ENCODE data around the gene CHST8. TPM values are rescaled to one million over a fixed set of nuclear protein-coding genes. Genes with fewer than 3 reads are reported as not detected.
"Not testable (repeated sequence)": the region's sequence is repeated elsewhere in the genome, so short reads cannot be mapped to it uniquely, and the experiment has no call there.

CHST8 gene
- total RNA-seq, 1 experiment from 2014 or later: 0.79 TPM

DNA sequence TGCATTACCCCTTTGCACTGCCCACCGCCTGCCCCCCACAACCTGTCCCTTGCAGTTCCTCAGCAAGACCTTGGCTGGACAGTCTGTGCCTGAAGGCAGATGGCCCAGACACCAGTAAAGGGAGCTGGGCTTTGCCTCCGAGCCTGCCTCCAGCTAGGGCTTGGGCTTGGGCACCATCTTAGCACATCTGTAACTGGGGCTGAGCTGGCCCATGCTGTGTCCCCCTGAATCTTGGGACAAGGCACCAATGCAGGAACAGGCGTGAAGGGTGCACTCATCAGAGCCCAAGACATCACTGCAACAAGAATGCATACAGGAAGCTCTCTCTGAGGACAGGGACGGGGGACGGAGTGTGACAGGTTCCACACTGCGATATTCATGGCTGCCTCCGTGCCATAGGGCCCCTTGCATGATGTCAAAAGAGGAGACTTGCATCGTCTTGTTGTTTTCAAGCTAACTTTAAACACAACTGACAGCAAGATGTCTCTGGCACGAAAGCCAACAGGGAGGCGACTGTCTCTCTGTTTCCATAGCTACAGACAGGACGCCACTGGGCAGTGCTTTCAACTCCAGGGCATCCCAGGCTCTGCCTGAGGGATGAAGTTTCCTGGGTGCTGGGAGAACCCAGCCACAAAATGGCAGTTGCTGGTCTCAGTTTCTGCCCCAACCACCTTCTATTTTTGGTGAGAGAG, 8.7 kb upstream of the CHST8 start:
- in situ Hi-C loops (cut with HindIII; ENCODE audit: low pct_unique_long_range_greater_than_20kb, low sequenced_read_pairs): no loop called here
- no peak for DNase-seq (ENCODE audit: low read depth, low spot score)

DNA sequence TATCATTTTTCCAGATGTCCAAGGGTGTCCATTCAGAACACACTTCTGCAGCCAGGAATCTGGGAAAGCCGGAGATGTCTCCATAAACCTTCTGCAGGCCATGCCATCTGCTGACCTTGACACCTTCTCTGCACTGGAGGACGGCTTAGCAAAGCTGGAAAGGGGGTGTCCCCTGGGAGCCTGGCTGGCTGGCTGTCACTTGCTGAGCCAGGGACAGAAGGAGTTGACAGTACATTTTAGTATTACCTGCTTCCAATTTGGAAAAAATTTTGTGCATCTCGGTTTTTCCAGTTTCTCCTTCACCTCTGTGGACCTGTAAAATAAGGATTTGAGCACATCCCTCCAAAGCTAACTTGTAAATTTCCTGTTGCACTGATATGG, 8.1 kb upstream of the CHST8 start:
- DNase-seq (ENCODE audit: low read depth, low spot score): no peak
- in situ Hi-C loops (cut with HindIII; ENCODE audit: low pct_unique_long_range_greater_than_20kb, low sequenced_read_pairs): no loop called here

DNA sequence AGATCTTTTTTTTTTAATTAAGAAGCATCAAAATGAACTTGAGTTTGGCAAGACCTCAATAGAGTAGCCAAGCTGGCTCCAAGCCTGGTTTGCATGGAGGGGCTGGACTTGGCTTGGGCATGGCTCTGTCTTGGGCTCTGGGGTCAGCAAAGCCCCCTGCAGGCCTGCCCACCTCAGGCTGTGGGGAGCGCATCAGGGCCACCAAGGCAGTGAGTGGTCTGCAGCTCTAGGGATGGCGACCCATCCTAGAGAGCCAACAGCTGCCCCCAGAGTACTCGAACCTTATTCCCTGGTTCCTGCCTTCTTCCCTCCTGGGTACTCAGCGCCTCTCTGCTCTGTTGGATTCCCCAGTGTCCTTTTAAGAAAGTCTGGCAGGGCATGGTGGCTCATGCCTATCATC, 5.4 kb upstream of the CHST8 start:
- in situ Hi-C loops (cut with HindIII; ENCODE audit: low pct_unique_long_range_greater_than_20kb, low sequenced_read_pairs): no loop called here
- no peak for DNase-seq (ENCODE audit: low read depth, low spot score)

DNA sequence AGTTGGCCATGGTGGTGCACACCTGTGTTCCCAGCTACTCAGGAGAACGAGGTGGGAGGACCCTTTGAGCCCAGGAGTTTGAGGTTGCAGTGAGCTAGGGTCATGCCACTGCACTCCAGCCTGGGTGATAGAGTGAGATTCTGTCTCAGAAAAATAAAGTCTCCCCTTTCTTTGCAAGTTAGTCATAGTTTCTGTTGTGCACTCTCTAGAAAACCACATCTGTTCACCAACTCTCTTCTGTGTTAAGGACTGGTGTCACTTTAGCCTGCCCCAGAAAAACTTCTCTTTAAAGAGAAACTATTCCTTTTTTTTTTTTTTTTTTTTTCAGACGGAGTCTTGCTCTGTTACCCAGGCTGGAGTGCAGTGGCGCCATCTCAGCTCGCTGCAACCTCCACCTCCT, 4.9 kb upstream of the CHST8 start:
- DNase-seq (ENCODE audit: low read depth, low spot score): no peak
- in situ Hi-C loops (cut with HindIII; ENCODE audit: low pct_unique_long_range_greater_than_20kb, low sequenced_read_pairs): no loop called here

DNA sequence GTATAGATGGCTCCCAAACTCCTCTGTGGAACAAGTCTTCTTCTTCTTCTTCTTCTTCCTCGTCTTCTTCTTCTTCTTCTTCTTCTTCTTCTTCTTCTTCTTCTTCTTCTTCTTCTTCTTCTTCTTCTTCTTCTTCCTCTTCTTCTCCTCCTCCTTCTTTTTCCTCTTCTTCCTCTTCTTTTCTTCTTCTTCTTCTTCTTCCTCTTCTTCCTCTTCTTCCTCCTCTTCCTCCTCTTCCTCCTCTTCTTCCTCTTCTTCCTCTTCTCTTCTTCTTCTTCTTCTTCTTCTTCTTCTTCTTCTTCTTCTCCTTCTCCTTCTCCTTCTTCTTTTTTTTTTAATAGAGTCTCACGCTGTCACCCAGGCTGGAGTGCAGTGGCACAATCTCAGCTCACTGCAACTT, 3.4 kb upstream of the CHST8 start:
- DNase-seq (ENCODE audit: low read depth, low spot score); in situ Hi-C loops (cut with HindIII; ENCODE audit: low pct_unique_long_range_greater_than_20kb, low sequenced_read_pairs): not testable (repeated sequence)

DNA sequence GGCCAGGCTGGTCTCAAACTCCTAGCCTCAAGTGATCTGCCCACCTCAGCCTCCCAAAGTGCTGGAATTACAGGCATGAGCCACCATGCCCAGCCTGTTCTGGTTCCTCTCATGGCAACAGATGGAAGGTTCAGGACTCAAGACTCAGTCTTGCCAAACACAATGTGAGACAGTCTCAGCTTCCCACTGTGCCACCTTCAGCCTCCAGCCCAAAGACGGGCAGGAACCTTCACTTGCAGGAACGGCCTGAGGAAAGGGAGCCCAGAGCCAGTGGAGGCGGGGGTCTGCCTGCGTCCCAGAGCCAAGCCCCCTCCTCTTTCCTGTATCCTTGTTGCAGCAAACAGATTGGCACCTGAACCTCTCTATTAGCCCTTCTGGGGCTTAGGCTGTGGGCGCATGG, 2.9 kb upstream of the CHST8 start:
- DNase-seq (ENCODE audit: low read depth, low spot score): no peak
- in situ Hi-C loops (cut with HindIII; ENCODE audit: low pct_unique_long_range_greater_than_20kb, low sequenced_read_pairs): no loop called here

DNA sequence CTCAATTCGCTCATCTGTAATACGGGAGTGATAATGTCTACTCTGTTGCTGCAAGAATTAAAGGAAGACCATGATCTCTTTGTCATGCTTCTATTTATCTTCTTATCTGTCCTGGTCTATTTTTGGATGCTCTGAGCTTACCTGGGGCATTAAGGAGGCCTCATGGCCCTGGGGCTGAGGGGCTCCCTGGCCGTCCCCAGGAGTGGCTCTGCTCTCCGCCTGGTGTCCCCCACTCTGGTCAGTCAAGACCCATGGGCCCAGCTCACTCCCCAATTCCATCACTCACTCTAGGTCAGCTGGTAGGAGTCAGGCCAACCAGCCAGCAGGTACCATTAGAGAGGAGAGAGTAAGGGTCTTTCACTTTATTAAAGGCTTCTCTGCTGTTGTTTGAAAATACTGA, 1.1 kb upstream of the CHST8 start:
- in situ Hi-C loops (cut with HindIII; ENCODE audit: low pct_unique_long_range_greater_than_20kb, low sequenced_read_pairs): no loop called here
- no peak for DNase-seq (ENCODE audit: low read depth, low spot score)

DNA sequence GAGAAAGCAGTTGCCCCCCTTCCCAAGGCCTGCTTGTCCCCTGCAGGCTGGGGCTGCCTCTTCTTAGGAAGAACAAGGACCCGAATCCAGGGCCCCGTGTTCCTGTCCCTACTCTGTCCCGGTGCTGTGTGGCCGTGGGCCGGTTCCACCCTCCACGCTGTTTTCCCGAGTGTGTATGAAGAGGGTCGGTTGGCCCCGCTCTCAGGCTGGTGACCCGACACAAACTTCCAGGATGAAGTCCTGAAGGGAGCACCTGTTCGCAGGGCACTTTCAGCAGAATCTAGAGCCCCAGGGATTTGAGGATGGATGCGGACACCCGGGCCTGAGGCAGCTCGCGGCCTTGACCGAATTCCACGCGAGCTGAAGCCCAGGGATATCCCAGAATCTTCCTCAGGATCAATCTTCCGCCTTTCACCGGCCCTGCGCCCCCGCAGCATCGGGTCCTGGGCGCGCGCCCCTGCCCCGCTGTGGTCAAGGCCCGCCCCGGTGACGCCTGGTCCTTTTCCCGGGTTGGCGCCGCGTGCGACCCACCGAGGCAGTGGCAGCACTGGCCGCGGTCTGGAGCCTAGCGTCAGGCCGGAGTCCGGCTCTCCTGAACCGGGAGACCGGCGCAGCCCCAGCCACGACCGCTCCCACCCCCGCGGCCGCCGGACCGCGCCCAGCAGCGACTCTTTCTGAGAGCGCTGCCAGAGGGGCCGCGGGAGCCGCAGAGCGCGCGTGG, 528 bp upstream of the CHST8 start:
- in situ Hi-C loops (cut with HindIII; ENCODE audit: low pct_unique_long_range_greater_than_20kb, low sequenced_read_pairs): no loop called here
- no peak for DNase-seq (ENCODE audit: low read depth, low spot score)

DNA sequence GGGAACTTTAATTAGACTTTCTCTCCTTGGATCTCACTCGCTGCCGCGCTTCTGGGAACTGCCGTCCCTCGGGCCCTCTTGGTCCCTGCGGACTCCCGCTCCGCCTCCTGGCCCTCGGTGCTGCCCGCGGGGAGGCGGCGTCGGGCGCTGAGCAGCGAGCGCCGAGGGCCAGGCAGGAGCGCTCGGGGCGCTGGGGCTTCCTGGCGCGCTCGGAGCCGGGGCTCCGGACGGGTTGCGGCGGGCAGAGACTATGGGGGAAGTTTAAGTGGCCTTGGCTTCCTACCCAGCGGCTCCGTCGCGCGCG, 704 bp downstream of the CHST8 start:
- in situ Hi-C loops (cut with HindIII; ENCODE audit: low pct_unique_long_range_greater_than_20kb, low sequenced_read_pairs): no loop called here
- no peak for DNase-seq (ENCODE audit: low read depth, low spot score)

DNA sequence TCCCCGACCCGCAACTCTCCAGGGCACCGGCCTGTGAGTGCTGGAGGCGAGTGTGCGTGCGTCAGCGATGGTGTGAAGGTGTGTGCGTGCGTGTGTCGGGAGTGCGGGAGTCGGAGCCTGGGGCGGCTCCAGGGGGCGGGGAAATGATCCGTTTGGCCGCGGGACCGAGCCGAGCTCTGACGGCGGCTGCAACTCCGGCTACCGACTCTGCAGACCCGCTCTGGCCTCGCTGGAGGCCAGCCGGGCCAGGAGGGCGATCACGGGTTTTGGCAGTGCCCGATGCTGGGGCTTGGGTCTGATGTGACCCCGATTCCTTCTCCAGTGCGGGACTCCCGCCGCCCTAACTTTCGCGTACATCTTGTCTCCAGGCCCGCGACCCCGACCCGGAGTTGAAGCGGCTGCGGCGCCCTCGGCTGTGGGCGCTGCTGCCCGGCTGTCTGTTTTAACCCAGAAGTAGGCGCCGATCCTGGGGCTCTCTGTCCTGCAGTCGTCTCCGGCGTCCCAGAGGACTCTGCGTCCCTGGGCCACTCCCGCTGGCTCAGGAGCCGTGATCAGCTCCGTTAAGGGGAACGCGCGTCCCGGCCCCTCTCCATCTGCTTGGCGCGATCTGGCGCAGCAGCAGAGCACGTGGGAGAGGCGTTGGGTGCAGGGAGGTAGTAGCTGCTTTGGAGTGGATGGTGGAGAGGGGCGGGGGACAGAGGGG, 1.2 kb downstream of the CHST8 start:
- in situ Hi-C loops (cut with HindIII; ENCODE audit: low pct_unique_long_range_greater_than_20kb, low sequenced_read_pairs): no loop called here
- no peak for DNase-seq (ENCODE audit: low read depth, low spot score)

DNA sequence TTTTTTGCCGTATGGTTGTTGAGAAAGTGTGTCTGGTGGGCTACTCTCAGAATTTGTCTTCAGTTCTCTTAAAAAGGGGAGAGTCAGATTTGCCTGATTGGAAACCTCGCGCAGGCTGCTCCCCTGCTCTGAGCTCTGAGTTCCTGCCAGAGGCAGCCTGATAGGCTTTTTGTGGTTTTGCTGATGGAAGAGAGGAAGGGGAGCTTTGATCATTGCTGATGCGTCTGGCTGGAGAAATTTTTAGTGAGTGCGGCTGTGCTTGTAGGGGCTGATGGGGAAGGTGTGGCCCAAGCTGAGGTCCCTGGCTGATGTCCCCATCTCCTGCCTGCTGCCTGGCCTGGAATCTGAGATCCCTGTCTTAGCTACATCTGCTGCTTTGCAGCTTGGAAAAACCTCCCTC, 2.8 kb downstream of the CHST8 start:
- in situ Hi-C loops (cut with HindIII; ENCODE audit: low pct_unique_long_range_greater_than_20kb, low sequenced_read_pairs): no loop called here
- DNase-seq (ENCODE audit: low read depth, low spot score): no peak

DNA sequence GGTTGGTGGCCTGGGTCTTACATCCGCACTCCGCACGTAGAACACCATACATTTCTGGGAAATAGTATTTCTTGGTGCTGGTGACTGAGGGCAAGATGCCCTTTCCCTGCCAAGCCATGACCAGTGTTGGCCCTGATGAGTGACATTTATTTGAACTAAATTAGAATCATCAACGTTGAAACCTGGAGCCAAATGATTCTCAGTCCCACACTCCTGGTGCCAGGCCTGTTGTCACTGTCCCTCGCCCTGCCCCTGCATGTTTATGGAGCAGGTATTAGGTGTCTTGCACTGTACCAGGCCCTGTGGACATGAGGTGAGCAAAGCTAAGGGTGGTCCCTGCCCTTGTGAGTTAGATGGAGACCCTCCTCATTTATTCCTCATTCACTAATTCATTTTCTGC, 5.8 kb downstream of the CHST8 start:
- in situ Hi-C loops (cut with HindIII; ENCODE audit: low pct_unique_long_range_greater_than_20kb, low sequenced_read_pairs): no loop called here
- no peak for DNase-seq (ENCODE audit: low read depth, low spot score)

DNA sequence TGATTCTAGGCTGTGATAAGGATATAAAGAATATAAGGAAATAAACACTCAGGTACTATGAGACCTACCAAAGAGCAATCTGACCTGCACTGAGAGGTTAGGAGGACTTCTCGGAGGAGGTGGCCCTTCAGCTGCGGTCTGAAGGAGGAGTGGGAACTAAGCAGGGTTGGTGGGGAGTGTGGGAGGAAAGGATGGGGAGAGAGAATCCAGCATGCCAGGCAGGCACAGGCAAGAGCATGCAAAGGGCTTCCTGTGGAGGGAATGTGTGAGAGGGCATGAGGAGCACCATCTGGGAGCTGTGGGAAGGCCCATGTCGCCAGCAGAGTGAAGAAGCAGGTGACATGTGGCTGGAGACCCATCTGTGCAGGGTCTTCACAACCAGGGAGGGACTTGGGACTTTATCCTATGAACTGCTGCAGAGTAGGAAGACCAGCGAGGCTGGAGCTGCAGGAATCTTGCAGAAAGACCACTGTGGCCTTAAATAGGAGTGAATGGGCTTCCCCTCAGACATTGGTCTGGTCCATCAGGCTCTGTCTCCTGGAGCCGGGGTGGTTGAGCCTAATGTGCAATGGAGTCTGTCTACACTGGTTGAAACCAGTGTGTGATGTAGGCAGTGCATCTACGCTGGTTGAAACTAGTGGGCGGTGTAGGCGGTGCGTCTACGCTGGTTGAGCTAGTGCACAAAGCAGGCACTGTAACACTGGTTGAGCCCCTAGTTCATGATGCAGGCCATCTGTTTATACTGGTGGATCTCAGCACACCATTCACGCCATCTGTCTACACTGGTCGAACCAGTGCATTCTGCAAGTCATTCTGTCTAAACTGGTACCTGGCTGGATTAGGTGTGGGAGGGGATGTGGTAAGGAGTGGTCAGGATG, 6.4 kb downstream of the CHST8 start:
- in situ Hi-C loops (cut with HindIII; ENCODE audit: low pct_unique_long_range_greater_than_20kb, low sequenced_read_pairs): no loop called here

DNA sequence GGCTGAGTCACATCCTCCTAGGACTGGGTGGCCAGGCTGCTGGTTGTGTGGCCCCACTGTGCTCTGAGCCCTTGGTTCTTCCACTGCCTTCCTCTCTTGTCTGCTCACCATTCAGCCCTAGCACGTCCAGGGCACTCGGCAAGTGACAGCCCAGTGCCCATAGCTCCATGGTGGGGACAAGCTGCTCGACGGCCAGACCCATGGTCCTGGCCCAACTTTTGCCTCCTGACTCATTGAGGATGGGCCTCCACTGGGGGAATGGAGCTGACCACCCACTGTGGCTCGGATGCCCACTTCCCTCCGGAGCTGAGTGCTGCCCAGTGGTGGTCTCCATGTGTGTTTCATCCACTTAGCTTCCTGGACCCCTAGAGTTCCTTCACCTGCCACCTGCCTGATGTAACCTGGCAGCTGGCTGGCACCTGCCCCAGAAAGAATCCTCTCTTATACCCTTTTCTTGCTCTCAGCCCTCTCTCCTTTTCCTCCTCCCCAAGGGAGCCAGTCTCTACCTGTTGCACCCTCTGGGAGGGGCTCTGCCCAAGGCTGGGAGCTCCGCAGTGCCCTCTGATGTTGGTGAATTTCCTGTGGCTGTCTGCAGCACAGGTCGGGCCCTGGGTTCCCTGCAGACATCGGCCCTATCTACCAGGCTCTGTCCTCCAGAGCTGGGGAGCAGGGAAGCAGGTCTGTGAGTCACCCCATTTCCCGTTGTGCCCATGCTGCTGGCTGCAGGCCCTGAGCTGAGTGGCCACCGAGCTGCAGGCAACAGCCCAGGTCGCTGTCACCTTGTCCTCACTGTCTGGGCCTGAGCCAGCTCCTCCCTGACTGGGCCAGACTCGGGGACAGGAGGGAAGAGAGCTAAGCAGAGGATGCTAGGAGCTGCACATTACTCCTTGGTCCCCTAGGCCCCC, 7.4 kb downstream of the CHST8 start:
- in situ Hi-C loops (cut with HindIII; ENCODE audit: low pct_unique_long_range_greater_than_20kb, low sequenced_read_pairs): no loop called here
- DNase-seq (ENCODE audit: low read depth, low spot score): no peak

More for the DNA sequence above, 6.4 kb downstream of the CHST8 start:
- DNase-seq (ENCODE audit: low read depth, low spot score): no peak

DNA sequence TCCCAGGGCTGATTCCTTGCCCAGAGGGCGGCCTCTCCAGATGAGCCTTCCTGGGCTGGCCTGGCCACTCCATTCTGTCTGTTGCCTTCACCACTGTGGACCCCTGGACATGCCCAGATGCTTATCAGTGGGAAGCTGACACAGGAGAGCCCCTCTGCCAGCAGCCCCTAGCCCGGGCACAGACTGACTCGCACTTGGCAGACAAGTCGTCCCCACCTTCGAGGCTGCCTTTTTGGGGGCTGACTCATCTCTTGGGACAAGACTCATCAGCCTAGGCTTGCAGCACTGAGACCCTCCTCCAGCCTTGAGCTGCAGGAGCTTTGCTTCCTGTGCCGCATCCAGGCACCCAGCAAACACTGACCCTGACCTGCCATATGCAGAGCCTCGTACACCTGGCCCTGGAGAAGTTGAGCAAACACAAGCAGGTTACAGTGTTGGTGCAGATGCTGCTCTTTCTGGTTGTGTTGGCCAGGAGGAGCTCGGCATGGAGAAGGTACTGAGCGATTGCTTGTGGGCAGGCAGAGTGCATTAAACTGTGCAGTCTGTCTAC, 8.1 kb downstream of the CHST8 start:
- DNase-seq (ENCODE audit: low read depth, low spot score): no peak
- in situ Hi-C loops (cut with HindIII; ENCODE audit: low pct_unique_long_range_greater_than_20kb, low sequenced_read_pairs): no loop called here

DNA sequence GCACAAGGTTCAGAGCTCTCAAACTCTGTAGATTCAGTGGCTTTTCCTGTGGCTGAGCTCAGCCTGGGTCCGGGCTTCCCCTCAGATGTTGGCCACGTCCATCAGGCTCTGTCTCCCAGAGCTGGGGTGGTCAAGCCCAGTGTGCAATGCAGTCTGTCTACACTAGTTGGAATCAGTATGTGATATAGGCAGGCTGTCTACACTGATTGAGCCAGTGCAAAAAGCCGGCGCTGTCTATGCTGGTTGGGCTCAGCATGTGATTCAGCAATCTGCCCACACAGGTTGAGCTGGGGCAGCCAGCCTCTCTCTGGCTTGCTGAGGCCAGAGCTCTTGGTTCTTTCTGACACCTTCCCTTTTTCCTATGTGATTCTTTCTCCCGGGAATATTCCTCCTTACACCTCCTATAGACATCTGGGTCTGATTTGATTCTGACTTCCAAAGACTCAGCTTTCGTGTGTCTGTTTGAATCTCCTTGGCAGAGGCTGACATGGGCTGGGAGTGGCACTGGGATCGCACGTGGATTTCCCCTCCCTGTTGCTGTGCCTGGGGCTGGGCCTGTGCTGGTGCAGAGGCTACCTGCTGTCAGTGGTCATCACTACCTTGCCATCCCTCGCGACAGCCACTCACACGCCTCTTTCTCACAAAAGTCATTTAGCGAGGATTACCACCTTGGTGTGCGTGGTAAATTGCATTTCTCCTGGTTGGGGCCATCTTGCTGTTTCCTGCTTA, 9.3 kb downstream of the CHST8 start:
- no peak for DNase-seq (ENCODE audit: low read depth, low spot score)
- in situ Hi-C loops (cut with HindIII; ENCODE audit: low pct_unique_long_range_greater_than_20kb, low sequenced_read_pairs): no loop called here

All from SK-MEL-5 (cell line).